Measurements from ENCODE around the gene SLC16A7. TPM values are rescaled to one million over a fixed set of nuclear protein-coding genes. Genes with fewer than 3 reads are reported as not detected.

SLC16A7 gene
- total and polyA plus RNA-seq, 2 of the 8 experiments (the other 6 are each of a cell fraction or from before 2014, with no cell fraction given) = 0.74 to 4.3 TPM

- no peak for TF ChIP-seq SP4 (IDR thresholded peaks at IDR 0.05; ENCODE audit: low read length)
- TF ChIP-seq BCL11A (IDR thresholded peaks at IDR 0.05; ENCODE audit: low read depth in 2 of 2, low read length in 2 of 2) = no peak
- no peak for TF ChIP-seq ASH2L (IDR thresholded peaks at IDR 0.05; ENCODE audit: low read length)
- no peak for TF ChIP-seq GTF2F1 (IDR thresholded peaks at IDR 0.05; ENCODE audit: borderline replicate concordance, low read depth, low read length)
- TF ChIP-seq GABPA (IDR thresholded peaks at IDR 0.05; ENCODE audit: borderline replicate concordance, insufficient read depth, low read length) = no peak
- no peak for TF ChIP-seq SAP30 (IDR thresholded peaks at IDR 0.05; ENCODE audit: insufficient read depth, insufficient replicate concordance, low read length)
- no peak for TF ChIP-seq POLR2AphosphoS5 (IDR thresholded peaks at IDR 0.05; ENCODE audit: low read depth, low read length)
- no peak for TF ChIP-seq POLR2A (IDR thresholded peaks at IDR 0.05; ENCODE audit: control extremely low read depth in 1 of 2, low read depth in 2 of 2, low read length in 2 of 2)
Measured at GRCh38 chr12:59580050-59580449, 15.8 kb upstream of the SLC16A7 start (continued).

Data from H1 (cell line).